Activated naive CD8-positive, alpha-beta T cell treated with anti-CD3 and anti-CD28 coated beads, Interleukin-2, amount 50 U/mL, for 24 hours (primary cell): ENCODE results near the gene ZBTB24.
"Not testable (repeated sequence)": the region's sequence is repeated elsewhere in the genome, so short reads cannot be mapped to it uniquely, and the experiment has no call there.

Source experiments
- ATAC-seq: fragments of 150-1000 bp; cut with Tn5 transposase; one replicate; pipeline ENCODE4 v1.10.0; 2021
- DNase-seq: peaks from one replicate; pipeline ENCODE4 v3.0.0; 2021
- H3K27ac Mint-ChIP-seq: one replicate; pipeline ENCODE4 v1.8.0; 2021; ENCODE audit warnings: mild to moderate bottlenecking, mixed read lengths
- H3K27me3 Mint-ChIP-seq: one replicate; pipeline ENCODE4 v1.8.0; 2021; ENCODE audit warnings: mixed read lengths
- H3K36me3 Mint-ChIP-seq: one replicate; pipeline ENCODE4 v1.8.0; 2021; ENCODE audit warnings: low read depth, mixed read lengths
- H3K4me1 Mint-ChIP-seq: one replicate; pipeline ENCODE4 v1.8.0; 2021; ENCODE audit warnings: mixed read lengths
- H3K4me3 Mint-ChIP-seq: one replicate; pipeline ENCODE4 v1.8.0; 2021; ENCODE audit warnings: mild to moderate bottlenecking, moderate library complexity, mixed read lengths
- H3K9me3 Mint-ChIP-seq: one replicate; pipeline ENCODE4 v1.8.0; 2021; ENCODE audit warnings: mixed read lengths

ZBTB24 gene

GRCh38 chr6:109469591-109470189, 13.3 kb downstream of the ZBTB24 start:
- no peak overlapping the region for H3K4me3 Mint-ChIP-seq
- no peaks in the 10 kb centered on the region for H3K27me3 Mint-ChIP-seq
- peaks cover 60% of the 10 kb centered on the region for H3K4me1 Mint-ChIP-seq
- ATAC-seq (no peak), DNase-seq (no peak)
- no peak overlapping the region for H3K27ac Mint-ChIP-seq
- peaks cover 81% of the 10 kb centered on the region for H3K36me3 Mint-ChIP-seq
- H3K9me3 Mint-ChIP-seq = no peaks in the 10 kb centered on the region

- ATAC-seq = no peak
- no peak for DNase-seq
- Mint-ChIP-seq H3K27ac (no peak overlapping the region), H3K27me3 (no peaks in the 10 kb centered on the region), H3K4me3 (no peak overlapping the region), H3K9me3 (no peaks in the 10 kb centered on the region), H3K36me3 (peaks cover 83% of the 10 kb centered on the region), H3K4me1 (peaks cover 54% of the 10 kb centered on the region)
Measured at GRCh38 chr6:109467696-109468095, 15.3 kb downstream of the ZBTB24 start.

- no peak overlapping the region for H3K27ac Mint-ChIP-seq
- no peak for DNase-seq
- ATAC-seq = no peak
- peaks cover 50% of the 10 kb centered on the region for H3K4me1 Mint-ChIP-seq
- no peaks in the 10 kb centered on the region for H3K27me3 Mint-ChIP-seq
- peaks cover 81% of the 10 kb centered on the region for H3K36me3 Mint-ChIP-seq
- no peak overlapping the region for H3K4me3 Mint-ChIP-seq
- H3K9me3 Mint-ChIP-seq = peaks cover 4% of the 10 kb centered on the region
Measured at GRCh38 chr6:109466212-109466923, 16.7 kb downstream of the ZBTB24 start.

- peaks cover 49% of the 10 kb centered on the region for H3K4me1 Mint-ChIP-seq
Measured at GRCh38 chr6:109465772-109466171, 17.2 kb downstream of the ZBTB24 start.

GRCh38 chr6:109461733-109462526, 21.1 kb downstream of the ZBTB24 start:
- H3K27me3 Mint-ChIP-seq = no peaks in the 10 kb centered on the region
- peak overlapping the region; percentile 62 for H3K27ac Mint-ChIP-seq

More at GRCh38 chr6:109465772-109466171, 17.2 kb downstream of the ZBTB24 start:
- Mint-ChIP-seq H3K9me3 (peaks cover 4% of the 10 kb centered on the region), H3K27ac (no peak overlapping the region), H3K36me3 (peaks cover 81% of the 10 kb centered on the region), H3K4me3 (no peak overlapping the region), H3K27me3 (no peaks in the 10 kb centered on the region)
- DNase-seq (no peak), ATAC-seq (no peak)

GRCh38 chr6:109461205-109461604, 21.8 kb downstream of the ZBTB24 start:
- H3K4me3 Mint-ChIP-seq, H3K9me3 Mint-ChIP-seq, H3K27me3 Mint-ChIP-seq, DNase-seq, ATAC-seq: not testable (repeated sequence)
- H3K27ac Mint-ChIP-seq = peak overlapping the region; percentile 22
- H3K4me1 Mint-ChIP-seq = peaks cover 76% of the 10 kb centered on the region
- peaks cover 62% of the 10 kb centered on the region for H3K36me3 Mint-ChIP-seq

More at GRCh38 chr6:109461733-109462526, 21.1 kb downstream of the ZBTB24 start:
- ATAC-seq (no peak), DNase-seq (no peak)
- Mint-ChIP-seq H3K36me3 (peaks cover 65% of the 10 kb centered on the region), H3K4me1 (peaks cover 73% of the 10 kb centered on the region), H3K4me3 (no peak overlapping the region), H3K9me3 (peaks cover 4% of the 10 kb centered on the region)

GRCh38 chr6:109460161-109460829, 22.7 kb downstream of the ZBTB24 start:
- Mint-ChIP-seq H3K4me3 (no peak overlapping the region), H3K9me3 (peaks cover 4% of the 10 kb centered on the region), H3K27me3 (no peaks in the 10 kb centered on the region), H3K4me1 (peaks cover 68% of the 10 kb centered on the region), H3K27ac (no peak overlapping the region), H3K36me3 (peaks cover 53% of the 10 kb centered on the region)
- DNase-seq = no peak
- ATAC-seq = no peak

- H3K4me1 Mint-ChIP-seq = peaks cover 71% of the 10 kb centered on the region
- H3K27ac Mint-ChIP-seq = peak overlapping the region; percentile 82
- H3K4me3 Mint-ChIP-seq = peak overlapping the region; percentile 44
- peak; percentile 73 for ATAC-seq
- H3K27me3 Mint-ChIP-seq = no peaks in the 10 kb centered on the region
- peaks cover 42% of the 10 kb centered on the region for H3K36me3 Mint-ChIP-seq
- peak; percentile 47 for DNase-seq
- peaks cover 4% of the 10 kb centered on the region for H3K9me3 Mint-ChIP-seq
Measured at GRCh38 chr6:109458774-109459531, 24.1 kb downstream of the ZBTB24 start.

GRCh38 chr6:109457562-109457996, 25.4 kb downstream of the ZBTB24 start:
- DNase-seq (no peak), ATAC-seq (no peak)
- peaks cover 4% of the 10 kb centered on the region for H3K9me3 Mint-ChIP-seq
- no peak overlapping the region for H3K4me3 Mint-ChIP-seq
- peak overlapping the region; percentile 46 for H3K27ac Mint-ChIP-seq
- no peaks in the 10 kb centered on the region for H3K27me3 Mint-ChIP-seq
- peaks cover 33% of the 10 kb centered on the region for H3K36me3 Mint-ChIP-seq
- H3K4me1 Mint-ChIP-seq = peaks cover 73% of the 10 kb centered on the region

GRCh38 chr6:109456710-109457561, 26.1 kb downstream of the ZBTB24 start:
- H3K36me3 Mint-ChIP-seq = peaks cover 28% of the 10 kb centered on the region
- DNase-seq = no peak
- H3K4me1 Mint-ChIP-seq = peaks cover 69% of the 10 kb centered on the region
- peak overlapping the region; percentile 45 for H3K4me3 Mint-ChIP-seq
- H3K27me3 Mint-ChIP-seq = no peaks in the 10 kb centered on the region
- peak overlapping the region; percentile 46 for H3K27ac Mint-ChIP-seq
- no peak for ATAC-seq
- peaks cover 3% of the 10 kb centered on the region for H3K9me3 Mint-ChIP-seq

GRCh38 chr6:109456111-109456583, 26.9 kb downstream of the ZBTB24 start:
- Mint-ChIP-seq H3K9me3 (no peaks in the 10 kb centered on the region), H3K27ac (no peak overlapping the region), H3K4me1 (peaks cover 66% of the 10 kb centered on the region), H3K36me3 (peaks cover 26% of the 10 kb centered on the region), H3K27me3 (no peaks in the 10 kb centered on the region), H3K4me3 (peak overlapping the region; percentile 45)
- DNase-seq (no peak), ATAC-seq (no peak)

- peaks cover 66% of the 10 kb centered on the region for H3K4me1 Mint-ChIP-seq
- no peaks in the 10 kb centered on the region for H3K27me3 Mint-ChIP-seq
- peak within 1 kb of the TSS; percentile 97 for H3K4me3 Mint-ChIP-seq
- ATAC-seq = peak; percentile 53
- DNase-seq = peak; percentile 75
- H3K36me3 Mint-ChIP-seq = peaks cover 24% of the 10 kb centered on the region
- peak within 1 kb of the TSS; percentile 96 for H3K27ac Mint-ChIP-seq
- H3K9me3 Mint-ChIP-seq = no peaks in the 10 kb centered on the region
Measured at GRCh38 chr6:109455437-109456110, 27.4 kb downstream of the ZBTB24 start, which contains the start of gene MICAL1. Gene MICAL1, minus strand, starts transcription at chr6:109455772. Its CDS starts 1,576 bp downstream, at chr6:109454196.
